H9 (cell line): ENCODE results near the gene SLC27A1. TPM values are rescaled to one million over a fixed set of nuclear protein-coding genes. Genes with fewer than 3 reads are reported as not detected.

Experiments used
- DNase-seq: peaks from one replicate; pipeline ENCODE4 v3.0.0-alpha.2; 2017
- H2AFZ ChIP-seq: one replicate; pipeline ENCODE4 v1.6.1; 2013; ENCODE audit warnings: mild to moderate bottlenecking, low read length, control low read depth, moderate library complexity
- H2AK5ac ChIP-seq: 2 replicates; pipeline ENCODE4 v1.6.1; 2013; ENCODE audit warnings: low read length, control low read depth, mixed read lengths; ENCODE audit not compliant: insufficient read length
- H2BK120ac ChIP-seq: one replicate; pipeline ENCODE4 v1.6.1; 2013; ENCODE audit warnings: low read depth, mild to moderate bottlenecking, low read length, control low read depth, inconsistent platforms; ENCODE audit not compliant: poor library complexity, severe bottlenecking
- H2BK12ac ChIP-seq: 2 replicates; pipeline ENCODE4 v1.6.1; 2013; ENCODE audit warnings: low read length, control low read depth, mixed read lengths, low read depth; ENCODE audit not compliant: insufficient read length
- H2BK15ac ChIP-seq: 2 replicates; pipeline ENCODE4 v1.6.1; 2013; ENCODE audit warnings: low read depth, low read length, control low read depth
- H2BK20ac ChIP-seq: one replicate; pipeline ENCODE4 v1.6.1; 2013; ENCODE audit warnings: low read depth, mild to moderate bottlenecking, low read length, control low read depth, inconsistent platforms; ENCODE audit not compliant: poor library complexity, severe bottlenecking
- H2BK5ac ChIP-seq: 2 replicates; pipeline ENCODE4 v1.6.1; 2013; ENCODE audit warnings: low read length, control low read depth, mixed read lengths; ENCODE audit not compliant: insufficient read length
- H3K14ac ChIP-seq: 2 replicates; pipeline ENCODE4 v1.6.1; 2013; ENCODE audit warnings: low read length, control low read depth; ENCODE audit not compliant: insufficient read depth
- H3K18ac ChIP-seq: 2 replicates; pipeline ENCODE4 v1.6.1; 2013; ENCODE audit warnings: low read depth, mild to moderate bottlenecking, mixed read lengths, low read length, control low read depth; ENCODE audit not compliant: insufficient read length
- H3K23ac ChIP-seq: 2 replicates; pipeline ENCODE4 v1.6.1; 2013; ENCODE audit warnings: low read length, control low read depth, mixed read lengths, low read depth; ENCODE audit not compliant: insufficient read length
- H3K23me2 ChIP-seq: 2 replicates; pipeline ENCODE4 v1.6.1; 2013; ENCODE audit warnings: low read depth, mild to moderate bottlenecking, mixed read lengths, low read length, control low read depth; ENCODE audit not compliant: insufficient read length, poor library complexity, severe bottlenecking
- H3K27ac ChIP-seq: 2 replicates; pipeline ENCODE4 v1.5.1; 2013; ENCODE audit warnings: low read length, control low read depth, mixed read lengths, low read depth; ENCODE audit not compliant: insufficient read length
- H3K27me3 ChIP-seq: 2 replicates; pipeline ENCODE4 v1.6.1; 2013; ENCODE audit warnings: low read length, control low read depth, inconsistent platforms; ENCODE audit not compliant: insufficient read depth
- H3K4ac ChIP-seq: 2 replicates; pipeline ENCODE4 v1.6.1; 2013; ENCODE audit warnings: low read depth, mild to moderate bottlenecking, control low read depth, inconsistent platforms, low read length, moderate library complexity
- H3K4me1 ChIP-seq: 2 replicates; pipeline ENCODE4 v1.6.1; 2013; ENCODE audit warnings: low read length, control low read depth, inconsistent platforms; ENCODE audit not compliant: insufficient read depth
- H3K4me2 ChIP-seq: 2 replicates; pipeline ENCODE4 v1.6.1; 2013; ENCODE audit warnings: low read length, control low read depth, mixed read lengths; ENCODE audit not compliant: insufficient read length, insufficient read depth
- H3K56ac ChIP-seq: 2 replicates; pipeline ENCODE4 v1.6.1; 2013; ENCODE audit warnings: low read depth, mild to moderate bottlenecking, mixed read lengths, low read length, control low read depth; ENCODE audit not compliant: insufficient read length
- H3K79me1 ChIP-seq: 2 replicates; pipeline ENCODE4 v1.6.1; 2013; ENCODE audit warnings: low read depth, mild to moderate bottlenecking, moderate library complexity, low read length, control low read depth, inconsistent platforms; ENCODE audit not compliant: insufficient read depth, poor library complexity, severe bottlenecking
- H3K79me2 ChIP-seq: 2 replicates; pipeline ENCODE4 v1.6.1; 2013; ENCODE audit warnings: low read length, control low read depth, inconsistent platforms; ENCODE audit not compliant: insufficient read depth
- H3K9ac ChIP-seq: 2 replicates; pipeline ENCODE4 v1.6.1; 2013; ENCODE audit warnings: low read length, control low read depth, mixed read lengths; ENCODE audit not compliant: insufficient read length; ENCODE audit errors: extremely low read depth
- H3K9me3 ChIP-seq: one replicate; pipeline ENCODE4 v1.6.1; 2013; ENCODE audit warnings: low read depth, low read length, inconsistent platforms; ENCODE audit not compliant: control insufficient read depth
- H3T11ph ChIP-seq: one replicate; pipeline ENCODE4 v1.6.1; 2013; ENCODE audit warnings: mild to moderate bottlenecking, low read length, control low read depth, inconsistent platforms
- H4K20me1 ChIP-seq: one replicate; pipeline ENCODE4 v1.6.1; 2013; ENCODE audit not compliant: control insufficient read depth, insufficient read length, insufficient read depth
- H4K5ac ChIP-seq: 2 replicates; pipeline ENCODE4 v1.6.1; 2013; ENCODE audit warnings: low read depth, mild to moderate bottlenecking, mixed read lengths, low read length, control low read depth; ENCODE audit not compliant: insufficient read length
- H4K8ac ChIP-seq: replicated peaks from 2 replicates; pipeline ENCODE4 v1.6.1; 2013; ENCODE audit warnings: low read length, control low read depth, mixed read lengths, low read depth; ENCODE audit not compliant: insufficient read length
- H4K91ac ChIP-seq: 2 replicates; pipeline ENCODE4 v1.6.1; 2013; ENCODE audit warnings: low read depth, mild to moderate bottlenecking, moderate library complexity, mixed read lengths, low read length, control low read depth; ENCODE audit not compliant: insufficient read length
- H3K27ac Mint-ChIP-seq, 3 experiments: 2 replicates in 2 of 3; 3 replicates in 1 of 3; pipeline ENCODE4 v1.8.0; 2020 to 2021; ENCODE audit warnings: mixed read lengths in 3 of 3, mild to moderate bottlenecking in 1 of 3, moderate library complexity in 1 of 3
- H3K27me3 Mint-ChIP-seq: 2 replicates; pipeline ENCODE4 v1.8.0; 2021; ENCODE audit warnings: low read depth, mild to moderate bottlenecking, moderate library complexity, mixed read lengths
- H3K36me3 Mint-ChIP-seq, 3 experiments: 2 replicates in 2 of 3; 3 replicates in 1 of 3; pipeline ENCODE4 v1.8.0; 2020 to 2021; ENCODE audit warnings: low read depth in 3 of 3, mixed read lengths in 3 of 3; ENCODE audit not compliant: insufficient read depth in 1 of 3
- H3K4me1 Mint-ChIP-seq, 2 experiments: 2 replicates each; pipeline ENCODE4 v1.8.0; 2020; ENCODE audit warnings: mixed read lengths in 2 of 2
- H3K4me3 Mint-ChIP-seq, 2 experiments: 2 replicates in 1 of 2; 3 replicates in 1 of 2; pipeline ENCODE4 v1.8.0; 2020 to 2021; ENCODE audit warnings: mild to moderate bottlenecking in 2 of 2, mixed read lengths in 2 of 2, moderate library complexity in 1 of 2
- H3K9me3 Mint-ChIP-seq, 2 experiments: 2 replicates in 1 of 2; 3 replicates in 1 of 2; pipeline ENCODE4 v1.8.0; 2020; ENCODE audit warnings: mild to moderate bottlenecking in 2 of 2, mixed read lengths in 2 of 2, moderate library complexity in 1 of 2
- WGBS: extraction: QIAGEN DNeasy Blood & Tissue Kit; methylation state at CpG from one replicate; pipeline ENCODE4 v1.1.7; 2013; ENCODE audit warnings: missing lambda C conversion rate, low lambda C conversion rate, mixed read lengths; ENCODE audit not compliant: insufficient read length; ENCODE audit errors: extremely low coverage; 5-methylcytosine and 5-hydroxymethylcytosine counted together
- total RNA-seq: library from RNA; stranded (reverse); gene quantifications from 2 replicates; pipeline ENCODE4 v1.2.1, GENCODE V29; 2021
- TF ChIP-seq, protein P1 (sequence below): fragments of 200-600 bp; sonication (generic); conservative IDR thresholded peaks from 3 replicates; pipeline ENCODE4 v1.8.0; 2021; ENCODE audit warnings: antibody characterized with exemption, mild to moderate bottlenecking

The SLC27A1 gene
- total RNA-seq, 1 experiment from 2014 or later, result 6.4 TPM

- H2BK15ac ChIP-seq, result no peak overlapping the region
- Mint-ChIP-seq H3K36me3 (no peaks in the 10 kb centered on the region; a peak in 1 of 7 replicates), H3K9me3 (peaks cover 5 to 7% of the 10 kb centered on the region in 2 experiments; a peak in 3 of 5 replicates), H3K27me3 (peaks cover 1% of the 10 kb centered on the region), H3K4me1 (peaks cover 8 to 15% of the 10 kb centered on the region in 2 experiments), H3K4me3 (no peak overlapping the region), H3K27ac (peak overlapping the region in 2 of 3 experiments; percentile 44 to 74; a peak in 3 of 7 replicates)
- H4K5ac ChIP-seq, result no peak overlapping the region
- H3K23ac ChIP-seq, result no peak overlapping the region
- H2BK5ac ChIP-seq, result no peak overlapping the region
- H3K56ac ChIP-seq, result no peak overlapping the region
- no peaks in the 10 kb centered on the region for H3K79me2 ChIP-seq
- H3K4ac ChIP-seq, result no peak overlapping the region
- no peak overlapping the region for H2AFZ ChIP-seq
- H2BK20ac ChIP-seq, result no peak overlapping the region
- no peak overlapping the region for H2AK5ac ChIP-seq
- H3K23me2 ChIP-seq, result no peaks in the 10 kb centered on the region
- DNase-seq, result peak; percentile 89
- WGBS, result no CpG with 5 or more reads among the region's 8 CpGs
- H3K27me3 ChIP-seq, result no peaks in the 10 kb centered on the region
- H4K20me1 ChIP-seq, result no peaks in the 10 kb centered on the region
- H3T11ph ChIP-seq, result no peak overlapping the region
- H3K27ac ChIP-seq, result no peak overlapping the region
- H2BK12ac ChIP-seq, result no peak overlapping the region
- no peaks in the 10 kb centered on the region for H3K9me3 ChIP-seq
- 0 out of 2 replicates have a peak, but pooled peaks cover 2% of the 10 kb centered on the region for H3K4me1 ChIP-seq
- no peak overlapping the region for H4K91ac ChIP-seq
- H3K18ac ChIP-seq, result peak overlapping the region; percentile 78
- no peak overlapping the region for H2BK120ac ChIP-seq
- H3K4me2 ChIP-seq, result peak overlapping the region; percentile 2
- TF ChIP-seq, protein P1, sequence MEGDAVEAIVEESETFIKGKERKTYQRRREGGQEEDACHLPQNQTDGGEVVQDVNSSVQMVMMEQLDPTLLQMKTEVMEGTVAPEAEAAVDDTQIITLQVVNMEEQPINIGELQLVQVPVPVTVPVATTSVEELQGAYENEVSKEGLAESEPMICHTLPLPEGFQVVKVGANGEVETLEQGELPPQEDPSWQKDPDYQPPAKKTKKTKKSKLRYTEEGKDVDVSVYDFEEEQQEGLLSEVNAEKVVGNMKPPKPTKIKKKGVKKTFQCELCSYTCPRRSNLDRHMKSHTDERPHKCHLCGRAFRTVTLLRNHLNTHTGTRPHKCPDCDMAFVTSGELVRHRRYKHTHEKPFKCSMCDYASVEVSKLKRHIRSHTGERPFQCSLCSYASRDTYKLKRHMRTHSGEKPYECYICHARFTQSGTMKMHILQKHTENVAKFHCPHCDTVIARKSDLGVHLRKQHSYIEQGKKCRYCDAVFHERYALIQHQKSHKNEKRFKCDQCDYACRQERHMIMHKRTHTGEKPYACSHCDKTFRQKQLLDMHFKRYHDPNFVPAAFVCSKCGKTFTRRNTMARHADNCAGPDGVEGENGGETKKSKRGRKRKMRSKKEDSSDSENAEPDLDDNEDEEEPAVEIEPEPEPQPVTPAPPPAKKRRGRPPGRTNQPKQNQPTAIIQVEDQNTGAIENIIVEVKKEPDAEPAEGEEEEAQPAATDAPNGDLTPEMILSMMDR, result no peak
- no peak overlapping the region for H3K14ac ChIP-seq
- H4K8ac ChIP-seq, result no peak overlapping the region
- H3K79me1 ChIP-seq, result no peaks in the 10 kb centered on the region
- H3K9ac ChIP-seq, result no peak overlapping the region
These were observed 60.3 kb downstream of the SLC27A1 start for GRCh38 chr19:17530586-17530985.
